Hematopoietic multipotent progenitor cell treated with erythropoietin and hydrocortisone succinate and interleukin-3 and kit ligand, for 4 days (in vitro differentiated cells): ENCODE data around the gene COPS8.

Experiments used
- DNase-seq: peaks from one replicate; pipeline ENCODE4 v3.0.0-alpha.2; 2015

The COPS8 gene

DNA sequence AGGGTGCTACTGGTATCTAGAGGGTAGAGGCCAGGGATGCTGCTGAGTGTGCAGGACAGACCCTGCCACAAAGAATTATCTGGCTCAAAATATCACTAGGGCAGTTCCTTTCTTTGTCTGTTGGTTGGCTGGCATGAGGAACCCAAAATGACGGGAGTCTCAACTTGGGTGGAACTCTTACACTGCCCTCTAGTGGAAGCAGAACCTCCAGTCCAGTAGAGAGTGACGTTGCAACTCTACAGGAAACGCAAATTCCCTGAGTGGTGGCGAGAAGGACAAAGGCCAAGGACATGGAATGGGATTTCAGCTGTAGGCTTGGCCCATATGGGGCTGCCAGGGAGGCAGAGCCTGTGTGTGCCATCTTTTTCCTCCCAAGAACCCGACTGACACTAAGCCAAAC is 47.1 kb downstream of the COPS8 start:
- peak; percentile 34 for DNase-seq

DNA sequence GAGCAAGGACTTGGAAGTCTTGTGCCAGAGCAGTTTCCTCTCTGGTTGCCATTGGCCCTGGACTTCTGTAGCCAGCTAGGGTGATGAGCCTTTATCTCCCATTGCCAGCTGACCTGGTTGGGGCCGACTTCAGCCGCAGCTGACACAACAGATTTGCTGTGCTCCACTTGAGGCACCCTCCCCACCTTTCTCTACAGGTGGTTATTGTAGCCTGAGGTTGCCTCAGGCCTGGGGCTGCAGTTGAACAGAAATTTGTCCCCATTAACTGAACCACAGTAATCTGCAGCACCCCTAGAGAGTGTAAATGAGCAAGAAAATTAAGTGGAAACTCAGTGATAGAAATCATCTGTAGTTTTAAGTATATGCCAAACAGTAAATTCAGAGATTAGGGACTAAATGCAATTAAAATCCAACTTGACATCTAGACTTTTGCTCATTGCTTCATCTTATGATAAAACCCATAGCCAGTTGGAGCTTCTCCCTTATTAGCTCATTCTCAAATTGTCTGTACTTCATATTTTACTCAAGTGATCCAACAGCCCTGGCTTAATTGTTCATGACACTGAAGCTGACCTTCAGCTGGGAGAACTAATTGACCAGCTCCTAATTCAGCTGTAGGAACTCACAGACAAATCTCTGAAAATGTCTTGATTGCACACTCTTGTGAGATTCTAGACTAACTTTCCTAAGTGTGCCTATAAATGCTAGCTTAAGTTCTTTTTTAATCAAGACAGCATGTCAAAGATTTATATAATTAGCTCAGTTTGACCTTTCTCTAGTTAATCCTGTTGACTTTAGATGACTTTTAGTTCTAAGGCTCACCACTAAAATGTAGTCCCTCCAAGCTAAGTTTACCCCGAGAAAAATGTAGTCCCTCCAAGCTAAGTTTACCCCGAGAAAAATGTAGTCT is 48.9 kb downstream of the COPS8 start:
- no peak for DNase-seq

DNA sequence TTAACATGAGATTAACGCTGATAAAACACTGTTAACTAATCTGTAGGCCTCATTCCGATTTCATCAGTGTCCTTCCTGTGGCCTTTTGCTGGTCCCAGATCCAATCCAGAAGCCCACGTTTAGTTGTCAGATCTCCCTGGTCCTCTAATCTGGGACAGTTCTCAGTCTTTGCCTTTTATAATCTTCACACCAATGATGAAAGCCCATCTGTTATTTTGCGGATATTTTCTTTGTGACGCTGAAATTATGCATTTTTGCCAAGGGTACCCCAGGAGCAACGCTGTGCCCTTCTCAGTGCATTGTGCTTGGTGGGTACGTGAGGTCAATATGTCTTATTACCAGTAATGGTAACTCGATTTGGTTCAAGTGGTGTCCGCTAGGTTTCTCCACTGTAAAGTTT is 51.1 kb downstream of the COPS8 start:
- DNase-seq, result no peak

DNA sequence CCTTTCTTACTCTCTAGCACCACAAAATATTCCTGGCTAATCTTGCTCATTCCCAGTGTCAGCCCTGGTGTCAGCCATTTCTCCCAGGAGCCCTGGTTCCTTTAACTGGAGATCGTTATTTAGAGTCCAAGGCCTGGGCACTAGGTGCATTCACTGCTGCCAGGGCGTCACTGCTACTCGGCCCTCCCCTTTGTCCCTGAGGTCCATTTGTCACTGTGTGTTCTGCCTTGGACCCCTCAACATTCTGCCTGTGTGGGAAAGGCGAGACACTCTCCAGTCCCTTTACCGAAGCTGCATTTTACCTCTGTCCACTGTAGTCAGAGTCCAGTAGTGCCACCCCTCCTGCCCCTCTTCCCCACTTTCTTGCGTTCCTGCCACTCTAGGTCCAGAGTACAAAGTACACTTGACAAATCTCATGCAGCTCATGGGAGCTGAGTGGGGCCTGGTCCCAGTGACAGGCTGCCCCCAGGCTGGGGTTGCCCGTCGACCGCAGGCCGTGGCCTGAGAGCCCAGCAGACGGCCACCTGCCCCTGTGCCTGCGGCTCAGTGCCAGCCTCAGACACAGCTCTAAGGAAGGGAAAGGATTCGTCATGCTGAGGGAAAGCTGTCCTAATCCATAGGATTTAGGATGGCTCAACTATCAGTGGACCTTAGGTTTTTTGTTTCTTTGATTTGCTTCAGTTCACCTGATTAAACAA is 52.1 kb downstream of the COPS8 start:
- DNase-seq, result no peak

DNA sequence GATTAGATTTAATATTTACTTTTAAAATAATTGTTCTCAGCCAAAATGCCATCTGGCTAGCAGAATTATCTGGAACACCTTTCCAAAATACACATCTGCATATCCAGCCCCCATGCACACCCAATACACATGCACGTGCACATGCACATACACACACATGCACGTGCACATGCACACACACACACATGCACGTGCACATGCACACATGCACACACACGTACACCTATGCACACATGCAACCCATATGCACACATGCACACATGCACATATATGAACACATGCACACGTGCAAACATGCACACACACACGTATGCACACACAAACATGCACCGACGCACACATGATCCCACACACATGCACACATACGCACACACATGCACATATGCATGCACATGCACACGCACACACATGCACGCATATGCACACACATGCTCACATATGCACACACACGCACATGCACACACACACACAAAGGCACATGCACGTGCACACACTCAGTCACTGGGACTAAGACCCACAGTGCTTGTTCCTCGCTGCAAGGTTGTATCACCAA is 53.5 kb downstream of the COPS8 start:
- DNase-seq, result no peak

DNA sequence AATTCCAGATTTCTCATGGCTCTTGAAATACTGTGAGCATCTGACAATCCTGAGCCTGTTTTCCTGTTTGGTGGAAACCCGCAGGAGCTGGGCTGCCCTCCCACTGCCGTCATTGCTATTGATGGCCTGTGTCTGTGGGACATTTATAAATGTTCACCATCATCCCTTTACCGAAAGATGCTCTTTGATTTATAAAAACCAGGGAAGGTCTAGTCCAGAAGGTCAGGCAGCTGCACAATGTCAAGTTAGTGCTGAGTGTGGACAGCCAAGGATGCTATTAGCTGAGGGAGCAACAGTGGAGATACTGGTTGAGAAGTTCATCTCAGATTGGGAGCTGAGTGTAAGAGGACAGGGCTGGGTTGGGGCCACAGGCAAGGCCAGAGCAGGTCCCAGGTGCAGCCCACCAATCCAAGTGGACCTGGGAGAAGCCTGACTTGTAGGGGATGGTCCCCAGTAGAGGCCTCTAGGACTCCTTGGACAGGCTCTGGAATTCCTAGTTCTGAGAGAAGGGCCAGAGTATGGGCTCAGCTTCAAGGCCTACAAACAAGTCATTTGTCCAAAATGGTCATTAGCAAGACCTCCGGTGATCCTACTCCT is 55.1 kb downstream of the COPS8 start:
- no peak for DNase-seq

DNA sequence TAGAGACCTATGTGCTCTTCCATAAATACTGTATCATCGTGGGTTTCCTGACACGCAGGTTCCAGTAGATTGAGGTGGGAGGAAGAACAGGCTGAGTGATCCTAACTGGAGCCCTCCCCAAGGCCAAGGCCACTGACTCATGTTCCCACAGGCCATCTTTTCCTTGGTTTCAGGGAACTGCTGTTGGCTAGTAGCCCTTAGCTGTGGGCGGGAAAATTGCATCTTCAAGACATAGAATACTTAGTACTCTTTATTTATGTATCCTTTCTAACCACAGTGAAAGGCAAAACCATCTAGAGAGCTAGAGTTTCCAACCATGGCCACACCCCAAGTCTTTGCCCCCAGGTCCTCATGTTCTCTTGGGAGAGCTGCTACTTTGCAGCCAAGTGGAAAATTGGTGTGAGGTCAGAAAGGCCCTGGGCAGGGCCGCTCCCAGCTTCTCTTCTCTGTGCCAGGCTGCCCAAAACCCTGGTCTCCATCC is 55.9 kb downstream of the COPS8 start:
- DNase-seq, result no peak

DNA sequence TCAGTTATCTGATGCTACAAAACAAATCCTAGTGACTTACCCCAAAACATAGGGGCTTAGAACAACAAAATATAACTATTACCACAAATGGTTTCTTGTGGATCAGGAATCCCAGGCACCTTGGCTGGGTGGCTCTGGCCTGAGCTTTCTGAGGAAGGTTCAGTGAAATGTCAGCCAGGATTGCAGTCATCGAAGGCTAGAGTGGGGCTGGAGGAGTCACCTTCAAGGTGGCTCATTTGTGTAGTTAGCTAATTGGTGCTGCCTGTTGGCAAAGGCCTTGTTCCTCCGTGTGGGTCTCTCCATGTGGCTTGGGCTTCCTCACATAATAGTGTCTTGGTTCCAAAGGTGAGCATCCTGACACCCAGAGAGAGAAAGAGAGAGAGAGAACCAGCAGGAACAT is 57.4 kb downstream of the COPS8 start:
- DNase-seq, result no peak

DNA sequence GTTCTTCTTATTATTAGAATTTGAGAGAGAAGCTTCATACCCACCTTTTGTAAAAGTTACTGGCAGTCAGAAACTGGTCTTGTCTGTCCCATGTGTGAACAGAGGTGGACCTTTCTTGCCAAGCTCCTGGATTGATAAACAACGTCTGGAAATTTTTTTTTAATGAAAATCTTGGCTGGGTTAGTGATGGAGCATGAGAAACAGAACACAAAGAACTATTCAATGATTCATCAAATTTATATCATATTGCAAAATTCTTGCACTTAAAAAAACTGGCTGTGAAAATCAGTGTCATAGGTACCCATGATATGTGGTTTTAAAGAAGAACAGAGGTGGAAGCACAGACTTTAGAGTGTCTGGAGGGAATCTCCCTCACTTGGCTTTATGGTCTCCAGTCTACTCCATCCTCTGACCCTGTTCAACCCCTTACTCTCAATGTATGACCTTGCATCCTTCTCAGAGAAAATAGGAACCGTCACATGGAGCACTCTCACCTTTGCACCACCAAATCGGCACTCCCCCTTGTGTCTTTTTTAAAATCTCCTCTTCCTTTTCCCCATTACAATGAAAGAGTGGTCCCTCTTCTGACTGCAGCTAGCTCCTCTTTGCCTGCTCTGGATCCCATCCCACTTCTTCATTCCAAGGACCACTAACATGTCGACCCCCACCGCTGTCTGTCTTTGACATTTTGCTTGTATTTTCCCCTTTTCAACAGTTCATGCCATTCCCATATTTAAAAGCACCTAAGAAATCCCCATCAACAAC is 58.2 kb downstream of the COPS8 start:
- DNase-seq, result no peak

DNA sequence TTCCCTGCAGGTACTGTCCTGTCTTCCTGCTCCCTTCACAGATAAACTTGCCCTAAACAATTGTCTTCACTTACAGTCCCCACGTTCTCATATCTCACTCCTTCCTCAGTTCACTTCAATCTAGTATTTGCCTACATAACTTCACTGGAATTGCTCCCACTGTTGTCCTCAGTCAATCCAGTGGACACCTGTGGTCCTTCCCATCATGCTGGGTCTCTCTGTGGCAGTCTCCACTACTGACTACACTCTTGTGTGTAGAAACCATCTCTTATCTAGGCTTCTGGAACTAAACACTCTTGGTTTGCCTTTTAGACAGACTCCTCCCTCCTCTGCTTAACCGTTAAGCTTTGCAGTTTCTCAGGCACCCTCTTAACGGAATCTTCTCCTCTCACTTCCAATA is 58.8 kb downstream of the COPS8 start:
- DNase-seq, result no peak

DNA sequence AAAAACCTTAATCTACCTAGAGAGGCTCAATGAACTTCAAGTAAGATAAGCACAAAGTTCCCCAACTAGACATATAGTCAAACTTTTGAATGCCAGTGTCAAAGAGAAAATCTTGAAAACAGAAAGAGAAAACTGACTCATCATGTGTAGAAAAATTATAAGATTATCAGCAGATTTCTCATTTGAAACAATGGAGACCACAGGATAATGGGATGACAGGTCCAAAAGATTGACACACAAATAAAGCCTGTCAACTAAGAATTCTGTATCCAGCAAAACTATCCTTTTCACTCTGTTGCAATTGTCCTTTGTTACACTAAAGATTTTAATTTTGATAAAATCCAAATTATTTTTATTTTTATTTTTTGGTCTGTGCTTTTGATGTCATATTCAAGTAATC is 61.6 kb downstream of the COPS8 start:
- DNase-seq, result no peak

DNA sequence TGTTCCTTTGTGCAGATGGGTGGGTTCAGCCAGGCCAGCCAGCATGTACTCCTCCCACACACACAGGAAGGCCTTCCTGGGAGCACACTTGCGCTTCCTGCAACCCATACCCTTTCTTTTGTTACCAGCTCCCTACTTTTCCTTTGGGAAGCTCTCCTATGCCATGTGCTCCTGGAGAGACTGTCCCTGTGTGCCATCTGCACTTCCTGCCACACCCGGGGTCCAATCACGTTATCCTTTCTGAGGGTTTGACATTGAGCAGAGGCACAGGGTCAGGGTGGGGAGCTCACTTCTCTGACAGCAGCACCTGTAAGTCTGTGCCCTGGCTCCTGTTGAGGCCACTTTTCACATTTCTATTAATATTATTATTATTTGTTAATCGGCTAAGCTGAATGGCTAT is 62.9 kb downstream of the COPS8 start:
- DNase-seq, result no peak

DNA sequence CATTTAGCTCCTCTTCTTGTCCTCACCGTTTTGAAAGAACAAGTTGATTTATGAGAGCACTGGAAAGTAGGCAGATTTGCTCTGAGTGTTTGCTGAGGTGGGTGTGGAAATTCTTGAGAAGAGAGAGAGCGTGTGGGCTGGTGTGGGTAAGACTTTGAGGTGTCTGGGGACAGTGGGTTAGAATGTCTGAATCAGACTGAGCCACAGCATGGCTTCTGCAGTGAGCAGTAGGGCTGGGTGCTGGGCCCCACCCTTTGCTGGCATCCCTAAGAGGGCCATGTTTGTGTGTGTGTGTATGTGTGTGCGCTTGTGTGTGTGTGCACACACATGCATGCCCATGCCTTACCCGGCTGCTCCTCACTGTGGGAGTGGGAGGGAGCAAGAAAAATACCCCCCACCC is 63.7 kb downstream of the COPS8 start:
- no peak for DNase-seq
